GM23338 (cell line): ENCODE results near the gene TIRAP. TPM values are rescaled to one million over a fixed set of nuclear protein-coding genes. Genes with fewer than 3 reads are reported as not detected.
A peak's percentile ranks its signal among the peaks of the same experiment; 100 is the strongest.

Source experiments
- ATAC-seq: fragments of 200-7000 bp; cut with Tn5 transposase; 3 replicates; pipeline ENCODE4 v1.9.1; 2020
- DNase-seq: peaks from one replicate; pipeline ENCODE4 v3.0.0-alpha.2; 2015; ENCODE audit warnings: low spot score
- H2AFZ ChIP-seq: fragments of 200-600 bp; sonication (generic); 2 replicates; pipeline ENCODE4 v1.8.0; 2016; ENCODE audit warnings: antibody characterized with exemption, mild to moderate bottlenecking, moderate library complexity
- H3F3A ChIP-seq: fragments of 200-600 bp; sonication (generic); replicated peaks from 2 replicates; pipeline ENCODE4 v1.8.0; 2017; ENCODE audit warnings: antibody characterized with exemption, mixed run types, low read depth
- H3K27ac ChIP-seq: fragments of 200-600 bp; sonication (generic); 2 replicates; pipeline ENCODE4 v1.6.1; 2016; ENCODE audit warnings: low read depth
- H3K27me3 ChIP-seq: fragments of 200-600 bp; sonication (generic); 2 replicates; pipeline ENCODE4 v1.8.0; 2016; ENCODE audit warnings: mild to moderate bottlenecking, mixed run types, moderate library complexity; ENCODE audit not compliant: insufficient read depth
- H3K36me3 ChIP-seq: fragments of 200-600 bp; sonication (generic); 2 replicates; pipeline ENCODE4 v1.8.0; 2016; ENCODE audit warnings: mild to moderate bottlenecking; ENCODE audit not compliant: insufficient read depth
- H3K4me1 ChIP-seq: fragments of 200-600 bp; sonication (generic); 2 replicates; pipeline ENCODE4 v1.8.0; 2016; ENCODE audit warnings: mild to moderate bottlenecking, moderate library complexity; ENCODE audit not compliant: insufficient read depth
- H3K4me2 ChIP-seq: fragments of 200-600 bp; sonication (generic); 2 replicates; pipeline ENCODE4 v1.7.1; 2017; ENCODE audit warnings: mixed run types
- H3K4me3 ChIP-seq: fragments of 200-600 bp; sonication (generic); 2 replicates; pipeline ENCODE4 v1.6.1; 2016; ENCODE audit warnings: mixed run types
- H3K79me2 ChIP-seq: fragments of 200-600 bp; sonication (generic); replicated peaks from 2 replicates; pipeline ENCODE4 v1.8.0; 2017; ENCODE audit warnings: mild to moderate bottlenecking; ENCODE audit not compliant: insufficient read depth
- H3K9me2 ChIP-seq: fragments of 200-600 bp; sonication (generic); 2 replicates; pipeline ENCODE4 v1.8.0; 2017; ENCODE audit not compliant: insufficient read depth
- H4K20me1 ChIP-seq: fragments of 200-600 bp; sonication (generic); replicated peaks from 2 replicates; pipeline ENCODE4 v1.8.0; 2017; ENCODE audit warnings: mild to moderate bottlenecking; ENCODE audit not compliant: insufficient read depth
- H3K27ac Mint-ChIP-seq: 2 replicates; pipeline ENCODE4 v1.8.0; 2020; ENCODE audit warnings: inconsistent platforms, mild to moderate bottlenecking, moderate library complexity, mixed read lengths
- H3K27me3 Mint-ChIP-seq: 3 replicates; pipeline ENCODE4 v1.8.0; 2022; ENCODE audit warnings: low read depth, mild to moderate bottlenecking, moderate library complexity, mixed read lengths, inconsistent platforms; ENCODE audit not compliant: insufficient read depth, poor library complexity
- H3K36me3 Mint-ChIP-seq: 3 replicates; pipeline ENCODE4 v1.8.0; 2021; ENCODE audit warnings: low read depth, mild to moderate bottlenecking, inconsistent platforms, moderate library complexity, mixed read lengths
- H3K4me1 Mint-ChIP-seq: 3 replicates; pipeline ENCODE4 v1.8.0; 2020; ENCODE audit warnings: mild to moderate bottlenecking, inconsistent platforms, mixed read lengths
- H3K4me3 Mint-ChIP-seq: 3 replicates; pipeline ENCODE4 v1.8.0; 2021; ENCODE audit warnings: moderate library complexity, mild to moderate bottlenecking, inconsistent platforms, mixed read lengths
- H3K9me3 Mint-ChIP-seq: 3 replicates; pipeline ENCODE4 v1.8.0; 2020; ENCODE audit warnings: moderate library complexity, mild to moderate bottlenecking, inconsistent platforms, mixed read lengths
- CREB1 ChIP-seq: fragments of 250-450 bp; sonication (Bioruptor Pico); IDR thresholded peaks from 2 replicates; pipeline ENCODE4 v1.5.0; 2020; ENCODE audit warnings: low read depth, mild to moderate bottlenecking, moderate library complexity
- EZH2 ChIP-seq: fragments of 200-600 bp; sonication (generic); IDR thresholded peaks from one replicate; pipeline ENCODE4 v1.8.0; 2017; ENCODE audit warnings: antibody characterized with exemption, mild to moderate bottlenecking, low read depth; ENCODE audit not compliant: unreplicated experiment
- EZH2phosphoT487 ChIP-seq: fragments of 200-600 bp; sonication (generic); IDR thresholded peaks from one replicate; pipeline ENCODE4 v1.8.1; 2018; ENCODE audit warnings: antibody characterized with exemption; ENCODE audit not compliant: unreplicated experiment
- JUNB ChIP-seq: IDR thresholded peaks from one replicate; pipeline ENCODE4 v1.6.1; 2016; ENCODE audit warnings: antibody characterized with exemption; ENCODE audit not compliant: unreplicated experiment
- NANOG ChIP-seq: IDR thresholded peaks from 2 replicates; pipeline ENCODE4 v1.6.1; 2016; ENCODE audit warnings: antibody characterized with exemption, borderline replicate concordance
- POLR2AphosphoS5 ChIP-seq: IDR thresholded peaks from 2 replicates; pipeline ENCODE4 v1.6.1; 2016; ENCODE audit warnings: antibody characterized with exemption, low read depth
- REST ChIP-seq: IDR thresholded peaks from one replicate; pipeline ENCODE4 v1.6.1; 2018; ENCODE audit warnings: antibody characterized with exemption; ENCODE audit not compliant: unreplicated experiment
- STAT1 ChIP-seq: IDR thresholded peaks from one replicate; pipeline ENCODE4 v1.6.1; 2016; ENCODE audit warnings: antibody characterized with exemption; ENCODE audit not compliant: unreplicated experiment
- ZNF114 ChIP-seq: fragments of 250-450 bp; sonication (Bioruptor Pico); IDR thresholded peaks from 2 replicates; pipeline ENCODE4 v1.5.0; 2020; ENCODE audit warnings: mild to moderate bottlenecking, moderate library complexity
- ZNF331 ChIP-seq: fragments of 250-450 bp; sonication (Bioruptor Pico); IDR thresholded peaks from 2 replicates; pipeline ENCODE4 v1.5.0; 2020; ENCODE audit warnings: low read depth, mild to moderate bottlenecking, moderate library complexity
- ZNF462 ChIP-seq: fragments of 250-450 bp; sonication (Bioruptor Pico); IDR thresholded peaks from 2 replicates; pipeline ENCODE4 v1.5.0; 2020; ENCODE audit warnings: mild to moderate bottlenecking, moderate library complexity
- polyA plus RNA-seq: library from polyadenylated mRNA; unstranded; fragments of >200 nt; fragmentation: Nextera tagmentation; extraction: Ambion mirVana; gene quantifications from 2 replicates; pipeline ENCODE4 v1.2.1, GENCODE V29; 2016
- total RNA-seq: library from RNA; depleted of rRNA; stranded (reverse); fragments of >200 nt; shearing (Covaris generic); gene quantifications from 2 replicates; pipeline ENCODE4 v1.2.3, GENCODE V29; 2014
- TF ChIP-seq, protein P1 (sequence below), 2 experiments: fragments of 200-600 bp in 1 of 2; sonication (generic) in 1 of 2; conservative IDR thresholded peaks; 2 replicates each; pipeline versions ENCODE4 v1.5.1 to v1.6.1; 2016 to 2017; ENCODE audit warnings: antibody characterized with exemption in 2 of 2, low read depth in 2 of 2, mild to moderate bottlenecking in 2 of 2, moderate library complexity in 1 of 2
- TF ChIP-seq, protein P2 (sequence below): IDR thresholded peaks from 2 replicates; pipeline ENCODE4 v1.6.1; 2016; ENCODE audit warnings: antibody characterized with exemption

Gene TIRAP
- total and polyA plus RNA-seq, 2 experiments from 2014 or later: 1.1 to 3.4 TPM

- Histone ChIP-seq H3K27ac (peak overlapping the region; percentile 50; the same call in 1 of the 2 replicates), H3F3A (no peaks in the 10 kb centered on the region), H3K79me2 (no peaks in the 10 kb centered on the region), H4K20me1 (no peaks in the 10 kb centered on the region), H3K27me3 (no peaks in the 10 kb centered on the region), H3K4me2 (no peak overlapping the region; the same call in 1 of the 2 replicates), H3K4me3 (no peak overlapping the region), H3K4me1 (peaks cover 5% of the 10 kb centered on the region), H3K9me2 (no peaks in the 10 kb centered on the region), H2AFZ (no peak overlapping the region), H3K36me3 (no peaks in the 10 kb centered on the region)
- peak; percentile 60 for DNase-seq
- Mint-ChIP-seq H3K4me3 (no peak overlapping the region), H3K27ac (peak overlapping the region; percentile 81), H3K9me3 (no peaks in the 10 kb centered on the region), H3K36me3 (peaks cover 15% of the 10 kb centered on the region), H3K4me1 (peaks cover 27% of the 10 kb centered on the region), H3K27me3 (peaks cover 10% of the 10 kb centered on the region)
- no peak for TF ChIP-seq ZNF462 (CRISPR knock-in tag)
- TF ChIP-seq, protein P1, sequence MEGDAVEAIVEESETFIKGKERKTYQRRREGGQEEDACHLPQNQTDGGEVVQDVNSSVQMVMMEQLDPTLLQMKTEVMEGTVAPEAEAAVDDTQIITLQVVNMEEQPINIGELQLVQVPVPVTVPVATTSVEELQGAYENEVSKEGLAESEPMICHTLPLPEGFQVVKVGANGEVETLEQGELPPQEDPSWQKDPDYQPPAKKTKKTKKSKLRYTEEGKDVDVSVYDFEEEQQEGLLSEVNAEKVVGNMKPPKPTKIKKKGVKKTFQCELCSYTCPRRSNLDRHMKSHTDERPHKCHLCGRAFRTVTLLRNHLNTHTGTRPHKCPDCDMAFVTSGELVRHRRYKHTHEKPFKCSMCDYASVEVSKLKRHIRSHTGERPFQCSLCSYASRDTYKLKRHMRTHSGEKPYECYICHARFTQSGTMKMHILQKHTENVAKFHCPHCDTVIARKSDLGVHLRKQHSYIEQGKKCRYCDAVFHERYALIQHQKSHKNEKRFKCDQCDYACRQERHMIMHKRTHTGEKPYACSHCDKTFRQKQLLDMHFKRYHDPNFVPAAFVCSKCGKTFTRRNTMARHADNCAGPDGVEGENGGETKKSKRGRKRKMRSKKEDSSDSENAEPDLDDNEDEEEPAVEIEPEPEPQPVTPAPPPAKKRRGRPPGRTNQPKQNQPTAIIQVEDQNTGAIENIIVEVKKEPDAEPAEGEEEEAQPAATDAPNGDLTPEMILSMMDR (conservative IDR thresholded peaks at IDR 0.05; ENCODE audit: low read depth in 2 of 2): no peak
- TF ChIP-seq JUNB: no peak
- no peak for TF ChIP-seq EZH2
- TF ChIP-seq NANOG: no peak
- no peak for TF ChIP-seq ZNF331
- no peak for TF ChIP-seq STAT1
- TF ChIP-seq, protein P2, sequence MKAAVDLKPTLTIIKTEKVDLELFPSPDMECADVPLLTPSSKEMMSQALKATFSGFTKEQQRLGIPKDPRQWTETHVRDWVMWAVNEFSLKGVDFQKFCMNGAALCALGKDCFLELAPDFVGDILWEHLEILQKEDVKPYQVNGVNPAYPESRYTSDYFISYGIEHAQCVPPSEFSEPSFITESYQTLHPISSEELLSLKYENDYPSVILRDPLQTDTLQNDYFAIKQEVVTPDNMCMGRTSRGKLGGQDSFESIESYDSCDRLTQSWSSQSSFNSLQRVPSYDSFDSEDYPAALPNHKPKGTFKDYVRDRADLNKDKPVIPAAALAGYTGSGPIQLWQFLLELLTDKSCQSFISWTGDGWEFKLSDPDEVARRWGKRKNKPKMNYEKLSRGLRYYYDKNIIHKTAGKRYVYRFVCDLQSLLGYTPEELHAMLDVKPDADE: no peak
- TF ChIP-seq REST: no peak
- no peak for TF ChIP-seq POLR2AphosphoS5
- TF ChIP-seq CREB1 (CRISPR knock-in tag): no peak
- TF ChIP-seq ZNF114: no peak
- TF ChIP-seq EZH2phosphoT487: no peak
- peak; percentile 62 for ATAC-seq
These were observed 53.8 kb downstream of the TIRAP start for GRCh38 chr11:126336671-126337101.
